ENCODE measurements around the gene SUFU. TPM values are rescaled to one million over a fixed set of nuclear protein-coding genes. Genes with fewer than 3 reads are reported as not detected.

SUFU gene
- total RNA-seq, 1 donor from 2014 or later = 17.3 TPM

GRCh38 chr10:102502337-102503151 lies 1.2 kb upstream of the SUFU start, which contains the start of gene ACTR1A:
Gene ACTR1A (minus strand): TSS chr10:102502712. CDS start chr10:102502647, 65 bp downstream.
- H3K27me3 ChIP-seq = no peaks in the 10 kb centered on the region
- H3K9me3 ChIP-seq = no peaks in the 10 kb centered on the region
- TF ChIP-seq, protein P1, sequence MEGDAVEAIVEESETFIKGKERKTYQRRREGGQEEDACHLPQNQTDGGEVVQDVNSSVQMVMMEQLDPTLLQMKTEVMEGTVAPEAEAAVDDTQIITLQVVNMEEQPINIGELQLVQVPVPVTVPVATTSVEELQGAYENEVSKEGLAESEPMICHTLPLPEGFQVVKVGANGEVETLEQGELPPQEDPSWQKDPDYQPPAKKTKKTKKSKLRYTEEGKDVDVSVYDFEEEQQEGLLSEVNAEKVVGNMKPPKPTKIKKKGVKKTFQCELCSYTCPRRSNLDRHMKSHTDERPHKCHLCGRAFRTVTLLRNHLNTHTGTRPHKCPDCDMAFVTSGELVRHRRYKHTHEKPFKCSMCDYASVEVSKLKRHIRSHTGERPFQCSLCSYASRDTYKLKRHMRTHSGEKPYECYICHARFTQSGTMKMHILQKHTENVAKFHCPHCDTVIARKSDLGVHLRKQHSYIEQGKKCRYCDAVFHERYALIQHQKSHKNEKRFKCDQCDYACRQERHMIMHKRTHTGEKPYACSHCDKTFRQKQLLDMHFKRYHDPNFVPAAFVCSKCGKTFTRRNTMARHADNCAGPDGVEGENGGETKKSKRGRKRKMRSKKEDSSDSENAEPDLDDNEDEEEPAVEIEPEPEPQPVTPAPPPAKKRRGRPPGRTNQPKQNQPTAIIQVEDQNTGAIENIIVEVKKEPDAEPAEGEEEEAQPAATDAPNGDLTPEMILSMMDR (IDR thresholded peaks at IDR 0.05) = no peak
- peaks cover 9 to 22% of the 10 kb centered on the region in 2 donors for H3K4me1 ChIP-seq
- H3K27ac ChIP-seq = peak within 1 kb of the TSS; percentile 88 to 94
- H3K36me3 ChIP-seq = no peaks in the 10 kb centered on the region
- intact Hi-C loops (cut with DNase I) = loop anchor here (1.0 to 10.0 kb wide), 13 partner anchors 41 to 1148 kb away; partner anchors contain the start of genes ARL3, BTRC, C10orf95 and CUEDC2
- H3K4me3 ChIP-seq = peak within 1 kb of the TSS; percentile 93 to 100
- peak; percentile 88 to 98 for DNase-seq (ENCODE audit: low spot score in 2 of 2)

GRCh38 chr10:102504179-102504975 lies 605 bp downstream of the SUFU start:
- H3K27ac ChIP-seq = peak overlapping the region; percentile 66 to 68
- H3K27me3 ChIP-seq = no peaks in the 10 kb centered on the region
- DNase-seq (ENCODE audit: low spot score in 2 of 2) = no peak
- H3K9me3 ChIP-seq = no peaks in the 10 kb centered on the region
- H3K36me3 ChIP-seq = peaks cover 0 to 3% of the 10 kb centered on the region in 2 donors
- peak overlapping the region; percentile 91 to 93 for H3K4me3 ChIP-seq
- intact Hi-C loops (cut with DNase I) = loop anchor here (5.0 to 10.0 kb wide), 3 partner anchors 93 to 1150 kb away; partner anchors contain the start of genes BTRC and PITX3
- H3K4me1 ChIP-seq = peaks cover 9 to 14% of the 10 kb centered on the region in 2 donors
- TF ChIP-seq, protein P1 (IDR thresholded peaks at IDR 0.05) = no peak

- TF ChIP-seq, protein P1 (IDR thresholded peaks at IDR 0.05) = no peak
- Histone ChIP-seq H3K4me1 (peaks cover 9 to 14% of the 10 kb centered on the region in 2 donors), H3K27ac (peak overlapping the region; percentile 66 to 68), H3K4me3 (peak overlapping the region; percentile 91 to 93), H3K9me3 (no peaks in the 10 kb centered on the region), H3K36me3 (peaks cover 3 to 9% of the 10 kb centered on the region in 2 donors), H3K27me3 (no peaks in the 10 kb centered on the region)
- intact Hi-C loops (cut with DNase I) = loop anchor here (5.0 to 10.0 kb wide), 3 partner anchors 92 to 1150 kb away; partner anchors contain the start of genes BTRC and PITX3
- no peak for DNase-seq (ENCODE audit: low spot score in 2 of 2)
Observed at GRCh38 chr10:102504976-102505300, 1.2 kb downstream of the SUFU start.

DNA sequence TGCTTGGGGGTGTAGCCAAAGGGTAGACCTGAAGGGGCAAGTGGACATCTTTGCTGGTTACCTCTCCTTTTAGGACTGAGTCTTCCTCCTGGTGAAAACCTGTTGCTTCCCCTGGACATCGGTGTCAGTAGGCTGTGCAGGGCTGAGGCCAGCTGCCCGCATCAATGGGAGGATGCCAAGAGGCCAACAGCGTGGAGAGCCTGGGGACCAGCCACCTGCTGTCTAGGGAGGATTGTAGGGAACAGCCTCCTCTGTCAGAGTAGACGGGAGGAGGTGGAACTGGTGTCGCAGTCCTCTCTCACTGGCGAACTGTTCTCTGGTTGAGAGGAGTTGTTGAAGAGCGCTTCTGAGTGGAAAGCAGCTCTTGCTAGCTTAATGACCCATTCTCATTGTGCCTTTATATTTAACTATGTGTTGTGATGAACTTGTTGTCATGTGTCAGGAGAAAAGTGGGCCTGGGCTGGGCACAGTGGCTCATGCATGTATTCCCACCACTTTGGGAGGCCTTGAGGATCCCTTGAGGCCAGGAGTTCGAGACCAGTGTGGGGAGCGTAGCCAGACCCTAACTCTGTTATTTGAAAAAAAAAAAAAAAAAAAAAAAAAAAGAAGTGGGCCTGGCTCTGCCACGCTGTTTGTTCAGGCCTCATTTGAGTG lies 1.8 kb downstream of the SUFU start:
- peak overlapping the region; percentile 91 to 93 for H3K4me3 ChIP-seq
- no peaks in the 10 kb centered on the region for H3K27me3 ChIP-seq
- no peak for DNase-seq (ENCODE audit: low spot score in 2 of 2)
- peaks cover 10 to 16% of the 10 kb centered on the region in 2 donors for H3K36me3 ChIP-seq
- intact Hi-C loops (cut with DNase I) = loop anchor here (10.0 kb wide), 1 partner anchor 1151 kb away; the partner anchor contains the start of gene BTRC
- H3K9me3 ChIP-seq = no peaks in the 10 kb centered on the region
- TF ChIP-seq, protein P1 (IDR thresholded peaks at IDR 0.05) = no peak
- H3K4me1 ChIP-seq = peaks cover 9 to 14% of the 10 kb centered on the region in 2 donors
- no peak overlapping the region for H3K27ac ChIP-seq

DNA sequence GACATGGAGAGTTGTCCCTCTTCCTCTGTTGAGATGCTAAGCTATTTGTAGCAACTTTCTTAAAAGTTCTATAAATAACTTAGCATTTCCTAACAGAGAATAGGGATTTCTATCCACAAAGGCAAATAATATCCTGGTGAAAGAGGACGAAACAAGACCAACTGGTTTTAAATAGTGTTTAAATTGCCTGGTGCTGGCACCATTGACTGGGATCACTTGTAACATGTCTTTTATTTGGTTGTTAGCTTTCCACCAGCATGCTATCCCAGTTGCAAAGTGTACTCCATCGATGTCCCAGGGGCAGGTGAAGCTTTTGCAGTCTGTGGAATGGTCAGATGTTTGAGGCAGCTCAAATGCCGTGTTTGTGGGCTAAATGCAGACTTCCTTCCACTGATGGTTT lies 3.7 kb downstream of the SUFU start:
- intact Hi-C loops (cut with DNase I) = loop anchor here (10.0 kb wide), 1 partner anchor 1153 kb away; the partner anchor contains the start of gene BTRC
- TF ChIP-seq, protein P1 (IDR thresholded peaks at IDR 0.05) = no peak
- Histone ChIP-seq H3K4me1 (peaks cover 3 to 9% of the 10 kb centered on the region in 2 donors), H3K9me3 (no peaks in the 10 kb centered on the region), H3K27ac (no peak overlapping the region), H3K4me3 (no peak overlapping the region), H3K27me3 (no peaks in the 10 kb centered on the region), H3K36me3 (peaks cover 13 to 27% of the 10 kb centered on the region in 2 donors)
- no peak for DNase-seq (ENCODE audit: low spot score in 2 of 2)

All from ascending aorta (tissue), 2 donors.